Endothelial cell of umbilical vein (primary cell): Measurements from ENCODE around the gene LRRC30. TPM values are rescaled to one million over a fixed set of nuclear protein-coding genes. Genes with fewer than 3 reads are reported as not detected.

Source experiments
- BruUV-seq: library from RNA; stranded (reverse); fragments of 400-500 nt; replicated peaks from 2 replicates; lab custom pipeline; 2021; lab: Mats Ljungman, UMichigan
- CTCF ChIA-PET: fragments of 300-600, 350-600 bp; sonication (Branson Sonifier 250); formaldehyde crosslinking; loops from one replicate; lab custom pipeline; 2021; ENCODE audit warnings: antibody characterized with exemption, inconsistent platforms; lab: Charles Lee
- POLR2A ChIA-PET: fragments of 300-600, 350-600 bp; sonication (Branson Sonifier 250); formaldehyde crosslinking; loops from one replicate; lab custom pipeline; 2021; ENCODE audit warnings: antibody characterized with exemption, inconsistent platforms; lab: Charles Lee
- DNase-seq: peaks from one replicate; pipeline ENCODE4 v3.0.0-alpha.2; 2011; ENCODE audit warnings: low read depth, low spot score
- FAIRE-seq: peaks from 2 replicates; lab custom pipeline; 2011; peaks lifted over from hg19 to GRCh38; lab: Jason Lieb, UNC
- H2AFZ ChIP-seq: 2 replicates; pipeline ENCODE4 v1.6.0; 2012; ENCODE audit warnings: low read depth, low read length, control low read depth, inconsistent platforms
- H3K27ac ChIP-seq: 2 replicates; pipeline ENCODE4 v1.5.1; 2011; ENCODE audit warnings: low read depth, mild to moderate bottlenecking, control low read depth, low read length, moderate library complexity; ENCODE audit not compliant: insufficient read depth
- H3K27me3 ChIP-seq, 2 experiments: 2 replicates each; pipeline versions ENCODE4 v1.6.0 to v1.6.1; 2011; ENCODE audit warnings: low read length in 2 of 2, mixed read lengths in 1 of 2; ENCODE audit not compliant: control insufficient read depth in 2 of 2, insufficient read depth in 2 of 2
- H3K36me3 ChIP-seq, 2 experiments: 2 replicates in 1 of 2; 3 replicates in 1 of 2; pipeline ENCODE4 v1.5.1; 2011; ENCODE audit warnings: low read length in 2 of 2, mild to moderate bottlenecking in 1 of 2, moderate library complexity in 1 of 2; ENCODE audit not compliant: control insufficient read depth in 2 of 2, insufficient read depth in 2 of 2; ENCODE audit errors: extremely low read depth in 1 of 2
- H3K4me1 ChIP-seq: 3 replicates; pipeline ENCODE4 v1.5.1; 2011; ENCODE audit warnings: mild to moderate bottlenecking, low read length; ENCODE audit not compliant: control insufficient read depth, insufficient read depth; ENCODE audit errors: extremely low read depth
- H3K4me2 ChIP-seq: 2 replicates; pipeline ENCODE4 v1.6.1; 2011; ENCODE audit warnings: low read length, control low read depth, mixed read lengths; ENCODE audit not compliant: insufficient read depth
- H3K4me3 ChIP-seq, 3 experiments: fragments of 200-600 bp in 1 of 3; sonication (generic), shearing (Covaris generic) in 1 of 3; replicated peaks in 1 of 3; 2 replicates each; pipeline ENCODE4 v1.5.1; 2011 to 2016; ENCODE audit warnings: control low read depth in 3 of 3, low read length in 3 of 3, mild to moderate bottlenecking in 2 of 3, inconsistent platforms in 1 of 3, low read depth in 1 of 3, moderate library complexity in 1 of 3; ENCODE audit not compliant: insufficient read depth in 1 of 3
- H3K79me2 ChIP-seq: 2 replicates; pipeline ENCODE4 v1.6.0; 2012; ENCODE audit warnings: low read length, inconsistent platforms; ENCODE audit not compliant: control insufficient read depth, insufficient read depth
- H3K9ac ChIP-seq: replicated peaks from 2 replicates; pipeline ENCODE3; 2011; ENCODE audit warnings: low read length, control low read depth; ENCODE audit not compliant: insufficient read depth; ENCODE audit errors: extremely low read depth
- H3K9me1 ChIP-seq: replicated peaks from 3 replicates; pipeline ENCODE4 v1.6.0; 2011; ENCODE audit warnings: mild to moderate bottlenecking, low read length; ENCODE audit not compliant: control insufficient read depth, insufficient read depth; ENCODE audit errors: extremely low read depth
- H3K9me3 ChIP-seq: replicated peaks from 2 replicates; pipeline ENCODE4 v1.5.1; 2012; ENCODE audit warnings: low read length, inconsistent platforms; ENCODE audit not compliant: control insufficient read depth, insufficient read depth
- H4K20me1 ChIP-seq: replicated peaks from 2 replicates; pipeline ENCODE3; 2011; ENCODE audit warnings: mild to moderate bottlenecking, low read length; ENCODE audit not compliant: control insufficient read depth, insufficient read depth; ENCODE audit errors: extremely low read depth
- CTCF ChIP-seq, 2 donors: IDR thresholded peaks; 1 replicate in 1 of 2; 2 replicates in 1 of 2; pipeline ENCODE4 v1.5.1; 2011; ENCODE audit warnings: low read length in 2 of 2, mild to moderate bottlenecking in 2 of 2, moderate library complexity in 2 of 2, control low read depth in 1 of 2, inconsistent platforms in 1 of 2, low read depth in 1 of 2; ENCODE audit not compliant: insufficient read depth in 1 of 2; ENCODE audit errors: extremely low read depth in 1 of 2
- EZH2 ChIP-seq: IDR thresholded peaks from 2 replicates; pipeline ENCODE4 v1.6.1; 2012; ENCODE audit warnings: borderline replicate concordance, low read depth, mild to moderate bottlenecking, moderate library complexity, low read length, inconsistent platforms; ENCODE audit not compliant: severe bottlenecking
- FOS ChIP-seq: IDR thresholded peaks from 2 replicates; pipeline ENCODE4 v1.6.1; 2011; ENCODE audit warnings: mild to moderate bottlenecking, low read length, moderate library complexity, borderline replicate concordance; ENCODE audit not compliant: insufficient read depth
- GATA2 ChIP-seq: IDR thresholded peaks from 2 replicates; pipeline ENCODE4 v1.7.0; 2011; ENCODE audit warnings: low read depth, mild to moderate bottlenecking, moderate library complexity, mixed read lengths, low read length; ENCODE audit not compliant: insufficient read length, insufficient read depth
- JUN ChIP-seq: IDR thresholded peaks from 2 replicates; pipeline ENCODE4 v1.6.1; 2011; ENCODE audit warnings: borderline replicate concordance, low read depth; ENCODE audit not compliant: insufficient read length, insufficient read depth
- MAX ChIP-seq: IDR thresholded peaks from 2 replicates; pipeline ENCODE4 v1.6.1; 2011; ENCODE audit not compliant: insufficient read depth, insufficient read length
- MYC ChIP-seq: IDR thresholded peaks from one replicate; pipeline ENCODE4 v1.6.1; 2011; ENCODE audit warnings: mild to moderate bottlenecking, low read depth, low read length
- POLR2A ChIP-seq: IDR thresholded peaks from 2 replicates; pipeline ENCODE4 v1.6.1; 2012; ENCODE audit warnings: low read depth, mild to moderate bottlenecking, control low read depth, low read length
- POLR2AphosphoS5 ChIP-seq: IDR thresholded peaks from 2 replicates; pipeline ENCODE4 v1.6.1; 2012; ENCODE audit warnings: low read depth, mild to moderate bottlenecking, control low read depth, low read length, moderate library complexity; ENCODE audit not compliant: insufficient read depth
- dilution Hi-C: fragments of 300-500 bp; cut with MboI; formaldehyde crosslinking; loops from one replicate; pipeline ENCODE4 v1.15.0; 2019; ENCODE audit warnings: low sequenced_read_pairs; ENCODE audit not compliant: extremely low pct_ligation_motif_present
- intact Hi-C: fragments of 100-400 bp; cut with micrococcal nuclease; formaldehyde crosslinking; loops from one replicate; pipeline ENCODE4 v1.10.0; 2022
- polyA plus RNA-seq, 4 experiments: library from polyadenylated mRNA; depleted of rRNA in 3 of 4; stranded (reverse) in 3 of 4; unstranded in 1 of 4; fragments of >200 nt; gene quantifications; 2 replicates each; pipeline versions ENCODE4 v1.2.1 to v1.2.3, GENCODE V29; 2011 to 2012; ENCODE audit warnings: missing spikeins in 1 of 4
- total RNA-seq: library from RNA; stranded (reverse); gene quantifications from 2 replicates; pipeline ENCODE4 v1.2.3, GENCODE V29; 2021

Gene LRRC30
- total and polyA plus RNA-seq, 2 donors (not counting 3 experiments of a cell fraction or from before 2014, with no cell fraction given), result not detected

GRCh38 chr18:7191736-7192135 lies 39.2 kb upstream of the LRRC30 start:
- no peak for DNase-seq
- dilution Hi-C loops (no loop called here), intact Hi-C loops (no loop called here)
- H3K27ac ChIP-seq, result no peak overlapping the region
- H3K36me3 ChIP-seq, result no peaks in the 10 kb centered on the region
- no TSS peak for BruUV-seq
- H3K27me3 ChIP-seq, result no peaks in the 10 kb centered on the region
- H2AFZ ChIP-seq, result no peak overlapping the region
- TF ChIP-seq FOS (no peak), POLR2AphosphoS5 (no peak), MYC (no peak), POLR2A (no peak), MAX (no peak)
- no peaks in the 10 kb centered on the region for H3K9me1 ChIP-seq
- POLR2A ChIA-PET, result no interaction called here
- no peak overlapping the region for H3K9ac ChIP-seq
- no peaks in the 10 kb centered on the region for H3K9me3 ChIP-seq
- H3K4me2 ChIP-seq, result no peak overlapping the region
- H3K4me3 ChIP-seq, result no peak overlapping the region
- H4K20me1 ChIP-seq, result no peaks in the 10 kb centered on the region
- H3K79me2 ChIP-seq, result no peaks in the 10 kb centered on the region
- CTCF ChIA-PET, result interaction anchor here (2.3 kb wide), 1 partner anchor 15 kb away, joined by 6 read pairs; no protein-coding TSS in a partner anchor
- H3K4me1 ChIP-seq, result no peaks in the 10 kb centered on the region
- no peak for FAIRE-seq

DNA sequence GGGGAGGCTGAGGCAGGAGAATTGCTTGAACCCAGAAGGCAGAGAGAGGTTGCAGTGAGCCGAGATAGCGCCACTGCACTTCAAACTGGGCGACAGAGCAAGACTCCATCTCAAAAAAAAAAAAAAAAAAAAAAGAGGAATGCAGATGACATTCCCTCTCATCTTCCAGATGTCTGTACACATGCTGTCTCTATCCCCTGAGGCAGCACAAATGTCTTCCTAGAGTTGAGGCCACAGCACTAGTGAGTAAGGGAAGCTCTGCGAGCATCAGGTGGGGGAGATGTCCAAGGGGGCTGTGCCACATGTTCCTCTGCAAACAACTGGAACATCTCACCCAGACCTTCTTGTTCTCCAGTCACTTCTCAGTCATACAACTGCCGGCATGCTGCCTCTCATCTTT lies 35.6 kb upstream of the LRRC30 start:
- H3K4me1 ChIP-seq, result no peaks in the 10 kb centered on the region
- H3K27me3 ChIP-seq, result no peaks in the 10 kb centered on the region
- H3K9me3 ChIP-seq, result no peaks in the 10 kb centered on the region
- no peaks in the 10 kb centered on the region for H3K9me1 ChIP-seq
- no peak for TF ChIP-seq CTCF (IDR thresholded peaks at IDR 0.05; ENCODE audit: extremely low read depth in 1 of 2, insufficient read depth in 1 of 2, low read depth in 1 of 2, low read length in 2 of 2)
- TF ChIP-seq JUN, result no peak
- TF ChIP-seq POLR2AphosphoS5, result no peak
- TF ChIP-seq MAX, result no peak
- no peak for TF ChIP-seq EZH2
- no peak for TF ChIP-seq POLR2A
- TF ChIP-seq GATA2, result no peak
- TF ChIP-seq MYC, result no peak
- no peak for TF ChIP-seq FOS
- DNase-seq (no peak), FAIRE-seq (no peak)
- no peak overlapping the region for H3K4me2 ChIP-seq
- H3K36me3 ChIP-seq, result no peaks in the 10 kb centered on the region
- POLR2A ChIA-PET, result no interaction called here
- H3K79me2 ChIP-seq, result no peaks in the 10 kb centered on the region
- H2AFZ ChIP-seq, result no peak overlapping the region
- no peak overlapping the region for H3K9ac ChIP-seq
- no TSS peak for BruUV-seq
- dilution Hi-C loops, result no loop called here
- H3K27ac ChIP-seq, result no peak overlapping the region
- CTCF ChIA-PET, result interaction anchor here (1.2 kb wide), 1 partner anchor 18 kb away, joined by 3 read pairs; no protein-coding TSS in a partner anchor
- intact Hi-C loops, result no loop called here
- no peaks in the 10 kb centered on the region for H4K20me1 ChIP-seq
- no peak overlapping the region for H3K4me3 ChIP-seq
